ENCODE measurements around the gene MRPL51. TPM values are rescaled to one million over a fixed set of nuclear protein-coding genes. Genes with fewer than 3 reads are reported as not detected.

Gene MRPL51
- total and polyA plus RNA-seq, 9 of the 15 experiments (the other 6 are each of a cell fraction or from before 2014, with no cell fraction given): 127 to 727 (median 208) TPM

- DNase-seq (ENCODE audit: extremely low read depth in 1 of 4, low spot score in 3 of 4) (no peak), FAIRE-seq (no peak), ATAC-seq (no peak)
- intact Hi-C loops (cut with micrococcal nuclease): no loop called here
- 97% methylated on average over 2 of the region's 2 CpGs for WGBS (ENCODE audit: insufficient coverage, low coverage, missing lambda C conversion rate)
- no TSS peak for BruUV-seq (replicated peaks)
- Histone ChIP-seq H3K4me3 (no peak overlapping the region), H4K20me1 (replicated peaks; ENCODE audit: control insufficient read depth, insufficient read depth, low read length) (0 out of 2 replicates have a peak, but pooled peaks cover 3% of the 10 kb centered on the region), H3K79me2 (ENCODE audit: control insufficient read depth, insufficient read depth, low read length) (peaks cover 39% of the 10 kb centered on the region), H3K9me3 (replicated peaks; ENCODE audit: control insufficient read depth, insufficient read depth, low read depth, low read length) (no peaks in the 10 kb centered on the region), H2AFZ (ENCODE audit: low read depth, low read length) (no peak overlapping the region), H3K36me3 (ENCODE audit: control insufficient read depth, insufficient read depth, low read length) (peaks cover 66% of the 10 kb centered on the region; the same call in 2 of the 3 replicates), H3K9ac (ENCODE audit: insufficient read depth in 1 of 2, low read depth in 2 of 2, low read length in 2 of 2) (no peak overlapping the region), H3K27ac (ENCODE audit: extremely low read depth, low read depth, low read length) (no peak overlapping the region), H3K4me1 (replicated peaks in 1 of 2; ENCODE audit: control insufficient read depth in 2 of 2, insufficient read depth in 2 of 2, low read length in 2 of 2) (peaks cover 0 to 4% of the 10 kb centered on the region in 2 experiments; a peak in 2 of 5 replicates), H3K9me1 (ENCODE audit: control insufficient read depth, insufficient read depth, low read length) (no peaks in the 10 kb centered on the region), H3K27me3 (ENCODE audit: control insufficient read depth in 2 of 2, insufficient read depth in 2 of 2, low read length in 2 of 2) (no peaks in the 10 kb centered on the region), H3K4me2 (ENCODE audit: insufficient read depth, low read length) (no peak overlapping the region)
- POLR2A ChIA-PET: interaction anchor here (0.8 to 0.9 kb wide), 2 partner anchors 39 to 423 kb away, joined by 3 read pairs; no protein-coding TSS in a partner anchor
- in situ Hi-C loops (cut with MboI): no loop called here
- CTCF ChIA-PET (ENCODE audit: low intra/inter-chr PET ratio): no interaction called here
- no peak for TF ChIP-seq CC2D1A (IDR thresholded peaks at IDR 0.05)
- TF ChIP-seq NEUROD1 (IDR thresholded peaks at IDR 0.05; ENCODE audit: borderline replicate concordance, low read depth, low read length, partially characterized antibody): no peak
- no peak for TF ChIP-seq IRF1 (CRISPR knock-in tag; IDR thresholded peaks at IDR 0.05; ENCODE audit: borderline replicate concordance)
- no peak for TF ChIP-seq ZNF3 (CRISPR knock-in tag; IDR thresholded peaks at IDR 0.05)
- TF ChIP-seq ZNF347 (CRISPR knock-in tag; IDR thresholded peaks at IDR 0.05; ENCODE audit: low read depth): no peak
- TF ChIP-seq POLR2B (IDR thresholded peaks at IDR 0.05; ENCODE audit: low read depth, partially characterized antibody): no peak
- no peak for TF ChIP-seq RBM15 (IDR thresholded peaks at IDR 0.05; ENCODE audit: insufficient read depth, low read length)
- no peak for TF ChIP-seq LEF1 (IDR thresholded peaks at IDR 0.05)
- no peak for TF ChIP-seq MYBL2 (IDR thresholded peaks at IDR 0.05; ENCODE audit: low read depth)
- TF ChIP-seq MYBL2 (CRISPR knock-in tag; IDR thresholded peaks at IDR 0.05; ENCODE audit: borderline replicate concordance): no peak
- no peak for TF ChIP-seq PATZ1 (CRISPR knock-in tag; IDR thresholded peaks at IDR 0.05; ENCODE audit: borderline replicate concordance)
- TF ChIP-seq L3MBTL2 (IDR thresholded peaks at IDR 0.05): no peak
- TF ChIP-seq POU5F1 (IDR thresholded peaks at IDR 0.05; ENCODE audit: borderline replicate concordance, low read depth, low read length, partially characterized antibody): no peak
- no peak for TF ChIP-seq LCOR (CRISPR knock-in tag; IDR thresholded peaks at IDR 0.05)
- TF ChIP-seq PCBP2 (IDR thresholded peaks at IDR 0.05; ENCODE audit: low read depth, low read length, poor library complexity, severe bottlenecking): no peak
- no peak for TF ChIP-seq ZZZ3 (IDR thresholded peaks at IDR 0.05)
- TF ChIP-seq E2F8 (IDR thresholded peaks at IDR 0.05; ENCODE audit: low read depth, partially characterized antibody): no peak
- no peak for TF ChIP-seq NR2F6 (CRISPR knock-in tag; IDR thresholded peaks at IDR 0.05)
- TF ChIP-seq TBP (optimal IDR thresholded peaks at IDR 0.05; ENCODE audit: low read depth, low read length): no peak
Observed at GRCh38 chr12:6500466-6500865, 7.4 kb upstream of the MRPL51 start.
